ENCODE results near the gene ZFP14.

DNA sequence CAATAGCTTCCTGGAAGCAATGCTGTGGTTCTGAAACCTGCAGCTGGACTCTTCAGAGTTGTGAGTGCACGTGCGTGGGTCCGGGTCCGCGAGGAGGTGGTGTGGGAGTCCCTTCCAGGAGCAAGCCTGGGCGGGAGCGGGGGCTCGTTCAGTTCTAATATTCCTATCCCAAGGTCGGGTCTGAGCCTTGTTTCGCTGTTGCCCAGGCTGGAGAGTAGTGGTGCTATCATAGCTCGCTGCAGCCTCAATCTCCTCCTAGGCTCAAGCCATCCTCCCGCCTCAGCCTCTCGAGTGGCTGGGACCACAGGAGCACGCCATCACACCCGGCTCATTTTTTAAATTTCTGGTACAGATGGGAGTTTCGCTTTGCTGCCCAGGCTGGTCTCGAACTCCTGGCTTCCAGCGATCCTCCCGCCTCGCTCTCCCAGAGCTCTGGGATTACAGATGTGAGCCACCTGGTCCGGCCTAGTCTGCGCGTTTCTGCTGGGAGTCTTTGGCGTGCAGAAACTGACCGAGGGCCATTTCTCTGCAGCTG is 38.8 kb upstream of the ZFP14 start:
- TF ChIP-seq, protein P1, sequence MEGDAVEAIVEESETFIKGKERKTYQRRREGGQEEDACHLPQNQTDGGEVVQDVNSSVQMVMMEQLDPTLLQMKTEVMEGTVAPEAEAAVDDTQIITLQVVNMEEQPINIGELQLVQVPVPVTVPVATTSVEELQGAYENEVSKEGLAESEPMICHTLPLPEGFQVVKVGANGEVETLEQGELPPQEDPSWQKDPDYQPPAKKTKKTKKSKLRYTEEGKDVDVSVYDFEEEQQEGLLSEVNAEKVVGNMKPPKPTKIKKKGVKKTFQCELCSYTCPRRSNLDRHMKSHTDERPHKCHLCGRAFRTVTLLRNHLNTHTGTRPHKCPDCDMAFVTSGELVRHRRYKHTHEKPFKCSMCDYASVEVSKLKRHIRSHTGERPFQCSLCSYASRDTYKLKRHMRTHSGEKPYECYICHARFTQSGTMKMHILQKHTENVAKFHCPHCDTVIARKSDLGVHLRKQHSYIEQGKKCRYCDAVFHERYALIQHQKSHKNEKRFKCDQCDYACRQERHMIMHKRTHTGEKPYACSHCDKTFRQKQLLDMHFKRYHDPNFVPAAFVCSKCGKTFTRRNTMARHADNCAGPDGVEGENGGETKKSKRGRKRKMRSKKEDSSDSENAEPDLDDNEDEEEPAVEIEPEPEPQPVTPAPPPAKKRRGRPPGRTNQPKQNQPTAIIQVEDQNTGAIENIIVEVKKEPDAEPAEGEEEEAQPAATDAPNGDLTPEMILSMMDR (IDR thresholded peaks at IDR 0.05; ENCODE audit: poor library complexity), result no peak
- TF ChIP-seq EZH2phosphoT487 (IDR thresholded peaks at IDR 0.05; ENCODE audit: low read depth, severe bottlenecking, unreplicated experiment), result no peak
